Measurements from ENCODE around the gene CHAC2.
"Not testable (repeated sequence)": the region's sequence is repeated elsewhere in the genome, so short reads cannot be mapped to it uniquely, and the experiment has no call there.

The CHAC2 gene

GRCh38 chr2:53778536-53779162, 11.0 kb downstream of the CHAC2 start:
- no peak for DNase-seq (ENCODE audit: low read depth, low spot score)

DNA sequence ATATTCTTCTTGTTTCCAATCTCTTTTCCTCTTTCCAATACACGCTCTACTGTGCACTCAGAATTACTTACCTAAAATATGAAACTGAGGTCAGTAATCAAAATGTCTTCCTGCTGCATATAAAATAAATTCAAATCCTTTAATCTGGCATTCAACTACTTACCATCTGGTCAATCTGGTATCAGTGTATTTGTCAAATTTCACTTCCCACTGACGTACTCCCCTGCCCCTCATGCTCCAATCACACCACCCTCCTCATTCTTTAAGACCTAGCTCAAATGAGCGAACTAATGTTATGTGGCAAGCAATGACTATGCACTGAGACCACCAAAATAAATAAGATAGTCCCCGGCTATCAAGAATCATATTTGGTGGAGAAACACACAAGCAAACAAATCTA, 12.5 kb downstream of the CHAC2 start:
- no peak for DNase-seq (ENCODE audit: low read depth, low spot score)

GRCh38 chr2:53782676-53783075, 15.1 kb downstream of the CHAC2 start:
- DNase-seq (ENCODE audit: low read depth, low spot score), result no peak

DNA sequence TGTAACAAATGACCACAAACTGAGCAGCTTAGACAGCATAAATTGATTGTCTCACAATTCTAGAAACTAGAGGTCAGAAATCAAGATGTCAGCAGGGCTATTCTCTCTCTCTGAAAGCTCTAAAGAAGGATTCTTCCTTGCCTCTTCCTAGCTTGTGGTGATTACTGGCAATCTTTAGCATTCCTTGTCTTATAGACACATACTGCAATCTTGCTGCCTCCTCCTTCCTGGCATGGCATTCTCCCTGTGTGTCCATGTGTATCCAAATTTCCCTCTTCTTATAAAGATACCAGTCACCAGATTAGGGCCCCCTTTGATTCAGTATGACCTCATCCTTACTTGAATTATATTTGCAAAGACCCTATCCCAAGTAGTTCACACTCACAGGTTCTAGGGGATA, 16.8 kb downstream of the CHAC2 start:
- no peak for DNase-seq (ENCODE audit: low read depth, low spot score)

DNA sequence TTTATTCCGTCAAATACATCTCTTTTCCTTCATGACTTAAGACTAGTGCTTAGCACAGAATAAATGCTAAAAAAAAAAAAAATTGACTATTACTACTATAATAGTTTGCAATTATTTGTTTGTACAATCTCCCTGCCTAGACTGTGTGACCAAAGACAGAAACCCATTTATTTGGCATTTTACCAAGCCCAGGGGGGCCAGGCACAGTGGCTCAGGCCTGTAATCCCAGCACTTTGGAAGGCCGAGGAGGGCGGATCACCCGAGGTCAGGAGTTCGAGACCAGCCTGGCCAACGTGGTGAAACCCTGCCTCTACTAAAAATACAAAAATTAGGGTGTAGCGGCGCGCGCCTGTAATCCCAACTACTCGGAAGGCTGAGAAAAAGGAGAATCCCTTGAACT, 17.8 kb downstream of the CHAC2 start:
- DNase-seq (ENCODE audit: low read depth, low spot score), result no peak

GRCh38 chr2:53786352-53786704, 18.7 kb downstream of the CHAC2 start:
- no peak for DNase-seq (ENCODE audit: low read depth, low spot score)

DNA sequence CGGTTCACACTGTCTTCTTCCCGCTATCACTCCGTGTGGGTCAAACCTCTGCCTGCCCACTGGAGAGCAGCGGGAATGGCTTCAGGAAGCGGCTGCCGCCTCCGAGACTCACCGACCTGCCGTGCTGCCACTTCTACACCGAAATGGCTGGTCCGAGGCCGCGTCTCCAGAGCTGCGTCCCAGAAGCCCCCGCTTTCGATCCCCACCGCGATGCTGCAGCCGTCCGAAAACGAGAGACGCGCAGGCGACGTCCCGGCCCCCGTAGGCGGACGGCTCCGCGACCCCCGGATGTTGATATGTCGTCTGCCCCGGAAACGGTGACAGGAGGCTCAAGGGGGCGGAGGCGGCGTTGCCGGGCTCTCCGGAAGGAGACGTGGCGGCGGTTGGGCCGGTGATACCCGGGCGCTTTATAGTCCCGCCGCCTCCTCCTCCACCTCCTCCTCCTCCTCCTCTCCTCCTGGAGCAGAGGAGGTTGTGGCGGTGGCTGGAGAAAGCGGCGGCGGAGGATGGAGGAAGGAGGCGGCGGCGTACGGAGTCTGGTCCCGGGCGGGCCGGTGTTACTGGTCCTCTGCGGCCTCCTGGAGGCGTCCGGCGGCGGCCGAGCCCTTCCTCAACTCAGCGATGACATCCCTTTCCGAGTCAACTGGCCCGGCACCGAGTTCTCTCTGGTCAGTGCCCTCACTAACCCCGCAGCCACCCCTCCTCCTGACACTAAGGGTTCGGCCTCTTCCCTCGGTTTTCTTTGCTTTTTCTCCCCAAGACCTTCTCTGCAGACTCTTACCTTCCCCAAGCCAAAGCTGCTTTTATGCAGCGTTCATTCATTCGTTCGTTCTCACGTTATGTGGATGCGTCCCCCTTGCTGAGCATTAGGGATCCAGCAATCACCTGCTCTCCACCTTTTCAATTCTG, 19.4 kb downstream of the CHAC2 start, which contains the start of the genes ASB3 and ERLEC1:
Gene ASB3, minus strand, starts transcription at position 249 of the 909 bp plus-strand sequence. CDS start 21,381 bp downstream, outside the sequence.
Gene ERLEC1, plus strand, starts transcription at position 340 of the 909 bp plus-strand sequence. Its CDS starts 167 bp downstream, at position 507.
- peak; percentile 77 for DNase-seq (ENCODE audit: low read depth, low spot score)

GRCh38 chr2:53787614-53788289, 20.1 kb downstream of the CHAC2 start:
- no peak for DNase-seq (ENCODE audit: low read depth, low spot score)

DNA sequence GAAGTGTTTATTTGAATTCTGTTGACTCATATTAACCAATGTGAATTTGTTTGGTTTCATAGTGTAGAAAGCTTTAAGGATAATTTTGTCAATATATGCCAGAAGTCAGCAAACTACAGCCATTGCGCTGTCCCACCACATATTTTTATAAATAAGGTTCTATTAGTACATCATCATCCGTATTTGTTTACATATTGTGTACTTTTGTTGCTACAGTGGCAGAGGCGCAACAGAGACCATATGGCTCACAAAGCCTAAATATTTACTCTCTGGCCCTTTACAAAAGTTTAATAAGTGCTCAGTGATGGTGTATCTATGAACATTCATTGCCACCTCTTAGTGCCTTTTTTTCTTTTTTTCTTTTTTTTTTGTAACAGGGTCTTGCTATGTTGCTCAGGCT, 25.7 kb downstream of the CHAC2 start:
- no peak for DNase-seq (ENCODE audit: low read depth, low spot score)

DNA sequence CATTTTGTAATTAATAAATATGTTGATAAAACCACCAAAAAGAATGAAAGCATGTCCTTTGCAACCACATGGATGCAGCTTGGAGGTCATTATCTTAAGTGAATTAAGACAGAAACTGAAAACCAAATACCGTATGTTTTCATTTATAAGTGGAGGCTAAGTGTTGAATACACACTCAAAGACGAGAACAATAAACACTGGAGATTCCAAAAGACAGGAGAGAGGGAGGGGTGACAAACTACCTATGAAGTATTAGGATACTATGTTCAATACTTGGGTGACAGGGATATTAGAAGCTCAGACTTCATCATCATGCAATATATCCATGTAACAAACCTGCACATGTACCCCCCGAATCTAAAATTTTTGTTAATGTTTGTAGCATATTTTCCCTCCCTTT, 26.2 kb downstream of the CHAC2 start:
- no peak for DNase-seq (ENCODE audit: low read depth, low spot score)

DNA sequence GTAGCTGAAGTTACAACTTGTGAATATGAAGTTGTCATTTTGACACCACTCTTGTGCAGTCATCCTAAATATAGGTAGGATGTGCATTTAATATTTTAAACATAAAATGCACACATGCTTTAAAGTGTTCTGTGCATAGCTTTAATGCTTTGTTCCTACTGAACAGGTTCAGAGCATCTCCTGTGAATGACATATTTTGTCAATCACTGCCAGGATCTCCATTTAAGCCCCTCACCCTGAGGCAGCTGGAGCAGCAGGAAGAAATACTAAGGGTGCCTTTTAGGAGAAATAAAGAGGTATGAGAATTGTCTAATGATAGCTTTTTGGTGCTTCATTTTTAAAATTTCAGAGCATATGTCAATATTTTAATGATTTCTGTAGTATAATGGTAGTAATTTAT, 33.9 kb downstream of the CHAC2 start:
- no peak for DNase-seq (ENCODE audit: low read depth, low spot score)

DNA sequence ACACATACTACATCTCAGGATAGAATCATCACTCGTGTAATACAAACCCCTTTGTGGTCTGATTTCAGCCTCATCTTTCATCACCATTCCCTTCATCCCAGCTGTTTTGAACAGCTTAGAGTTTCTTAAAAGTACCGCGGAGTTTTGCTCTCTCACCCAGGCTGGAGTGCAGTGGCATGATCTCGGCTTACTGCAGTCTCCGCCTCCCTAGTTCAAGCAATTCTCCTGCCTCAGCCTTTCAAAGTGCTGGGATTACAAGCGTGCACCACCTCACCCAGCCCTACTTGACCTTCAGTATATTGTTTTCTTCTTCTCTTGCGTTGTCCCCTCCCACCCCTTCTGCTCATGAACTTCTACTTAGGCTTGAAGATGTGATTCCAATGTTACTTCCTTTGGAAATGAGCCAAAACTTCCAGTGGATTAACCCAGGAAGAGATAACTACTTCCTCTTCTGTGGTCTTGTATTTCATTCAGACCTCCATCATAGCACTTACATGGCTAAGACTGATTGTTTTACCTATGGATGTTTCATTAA, 35.1 kb downstream of the CHAC2 start:
- DNase-seq (ENCODE audit: low read depth, low spot score), result no peak

DNA sequence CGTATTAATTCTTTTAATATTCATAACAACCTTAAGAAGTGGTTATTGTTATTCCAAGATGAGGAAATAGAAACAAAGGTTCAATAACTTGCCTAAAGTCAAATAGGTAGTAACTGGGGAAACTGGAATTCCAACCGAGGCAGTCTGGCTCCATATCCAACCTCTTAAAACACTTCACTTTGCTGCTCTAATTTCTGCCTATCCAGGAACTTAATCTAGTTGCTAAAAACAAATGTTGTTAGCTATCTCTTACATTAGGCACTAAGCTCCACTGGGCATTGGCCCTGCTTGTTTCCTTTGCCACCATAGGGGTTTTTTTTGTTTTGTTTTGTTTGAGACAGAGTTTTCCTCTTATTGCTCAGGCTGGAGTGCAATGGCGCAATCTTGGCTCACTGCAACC, 44.0 kb downstream of the CHAC2 start:
- no peak for DNase-seq (ENCODE audit: low read depth, low spot score)

DNA sequence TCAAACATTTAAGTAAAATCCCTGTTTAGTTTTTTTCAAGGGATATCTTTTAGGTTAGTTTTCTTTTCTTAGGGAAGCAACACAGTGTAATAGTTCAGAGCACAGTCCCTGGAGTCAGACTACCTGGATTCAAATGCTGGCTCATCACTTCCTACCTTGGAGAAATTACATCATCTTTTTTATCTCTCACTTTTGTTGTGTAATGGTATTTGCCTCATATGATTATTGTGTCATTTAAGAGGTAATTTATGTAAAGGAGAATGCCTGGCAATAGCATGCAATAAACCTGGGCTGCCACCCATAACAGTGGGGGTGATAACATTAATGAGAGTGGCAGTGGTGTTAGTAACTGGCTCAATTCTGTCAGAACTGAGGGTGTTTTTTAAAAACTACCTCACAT, 45.5 kb downstream of the CHAC2 start:
- no peak for DNase-seq (ENCODE audit: low read depth, low spot score)

DNA sequence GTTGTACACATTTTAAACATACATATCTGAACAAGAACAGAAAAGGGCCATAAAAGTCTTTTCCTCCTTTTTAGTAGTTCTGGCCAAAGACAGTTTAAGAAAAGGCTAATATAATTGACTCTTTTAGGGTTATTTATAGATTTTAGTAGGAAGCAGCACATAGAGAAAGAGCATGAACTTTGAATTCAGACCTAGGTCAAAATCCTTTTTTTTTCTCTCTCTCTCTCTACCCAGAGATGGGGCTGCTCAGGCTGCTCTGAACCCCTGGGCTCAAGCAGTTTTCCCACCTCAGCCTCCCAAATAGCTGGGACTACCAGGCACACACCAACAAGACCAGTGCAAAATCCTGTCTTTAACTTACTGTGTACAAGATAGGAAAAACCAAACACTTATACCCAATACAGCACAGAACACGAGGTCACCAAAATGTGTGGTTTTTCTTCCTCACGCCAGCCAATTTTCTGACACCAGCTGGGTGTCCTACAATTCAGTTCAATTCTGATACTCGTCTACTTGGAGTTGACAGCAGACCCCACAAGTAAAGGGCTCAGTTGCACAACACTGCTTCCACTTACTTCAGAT, 51.3 kb downstream of the CHAC2 start:
- DNase-seq (ENCODE audit: low read depth, low spot score), result no peak

DNA sequence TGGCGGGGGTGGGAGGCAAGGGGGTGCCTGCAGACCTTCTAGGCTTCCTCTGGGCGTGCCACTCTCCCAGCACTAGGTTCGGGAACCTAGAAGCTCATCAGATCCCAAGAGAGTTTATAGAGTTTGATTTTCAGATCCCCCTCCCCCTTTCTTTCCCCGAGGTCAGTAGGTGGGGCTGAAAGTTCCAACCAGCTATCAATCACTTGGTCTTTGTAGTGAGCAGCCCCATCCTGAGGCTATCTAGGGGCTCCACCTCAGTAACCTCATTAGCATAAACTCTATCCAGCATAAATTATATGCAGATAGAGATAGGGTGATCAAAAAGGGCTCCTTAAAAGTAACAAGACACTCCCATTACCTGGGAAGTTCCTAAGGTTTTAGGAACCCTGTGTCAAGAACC, 52.0 kb downstream of the CHAC2 start:
- DNase-seq (ENCODE audit: low read depth, low spot score), result no peak

- DNase-seq (ENCODE audit: low read depth, low spot score), result no peak
These were observed 52.4 kb downstream of the CHAC2 start for GRCh38 chr2:53820048-53820447.

- no peak for DNase-seq (ENCODE audit: low read depth, low spot score)
These were observed 53.1 kb downstream of the CHAC2 start for GRCh38 chr2:53820711-53821110.

DNA sequence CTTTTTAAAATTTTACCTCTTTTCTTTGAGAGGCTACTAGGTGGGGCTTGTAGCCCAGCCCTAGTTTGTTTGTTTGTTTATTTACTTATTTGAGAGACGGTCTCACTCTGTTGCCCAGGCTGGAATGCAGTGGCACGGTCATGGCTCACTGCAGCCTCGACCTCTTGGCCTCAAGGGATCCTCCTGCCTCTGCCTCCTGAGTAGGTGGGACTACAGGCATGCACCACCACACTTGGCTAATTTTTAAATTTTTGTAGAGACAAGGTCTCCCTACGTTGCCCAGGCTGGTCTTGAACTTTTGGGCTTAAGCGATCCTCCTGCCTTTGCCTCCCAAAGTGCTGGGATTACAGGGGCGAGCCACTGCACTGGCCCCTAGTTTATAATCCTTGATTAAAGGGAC, 54.2 kb downstream of the CHAC2 start:
- no peak for DNase-seq (ENCODE audit: low read depth, low spot score)

GRCh38 chr2:53823639-53824038, 56.0 kb downstream of the CHAC2 start:
- DNase-seq (ENCODE audit: low read depth, low spot score), result not testable (repeated sequence)
